ENCODE results near the gene SRSF1. TPM values are rescaled to one million over a fixed set of nuclear protein-coding genes. Genes with fewer than 3 reads are reported as not detected.

SRSF1 gene
- total and polyA plus RNA-seq, 4 donors, result 52.3 to 201 (median 114) TPM

DNA sequence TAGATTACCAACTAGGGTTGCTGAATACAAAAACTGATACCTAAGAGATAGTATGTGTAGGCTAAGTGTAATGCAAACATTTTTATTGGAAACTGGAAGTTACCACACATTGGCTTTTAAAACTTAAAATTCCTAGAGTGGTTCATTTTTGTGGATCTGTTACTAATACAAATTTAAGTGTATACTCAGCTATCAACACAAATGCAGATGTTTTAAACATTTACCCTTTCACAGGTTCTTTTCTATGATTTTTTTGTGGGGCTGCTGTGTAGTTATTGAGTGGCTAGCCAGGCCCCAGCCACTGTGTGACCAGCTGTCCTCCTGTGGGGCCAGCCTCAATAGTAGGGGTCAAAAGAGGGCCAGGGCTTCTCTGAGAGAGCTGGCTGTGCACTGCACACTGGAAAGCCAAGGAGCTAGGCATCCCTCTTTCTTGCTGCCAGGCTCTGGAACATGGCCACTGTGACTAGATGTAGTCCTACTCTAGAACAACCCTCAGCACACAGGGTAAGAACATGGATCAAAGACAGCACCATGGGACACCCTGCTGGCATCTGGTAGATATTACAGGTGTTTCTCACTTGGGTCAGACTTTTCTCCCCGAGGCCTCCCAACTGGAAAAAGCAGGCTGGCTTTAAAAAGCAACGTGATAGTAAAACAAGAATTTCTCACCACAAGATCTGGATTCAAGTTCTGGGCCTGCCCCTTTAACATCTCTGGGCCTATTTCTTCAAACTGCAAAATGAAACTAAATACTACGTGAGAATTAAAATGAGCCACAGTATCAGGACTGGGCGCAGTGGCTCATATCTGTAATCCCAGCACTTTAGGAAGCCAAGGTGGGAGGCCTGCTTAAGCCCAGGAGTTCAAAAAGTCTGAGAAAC is 11.7 kb downstream of the SRSF1 start:
- Histone ChIP-seq H3K4me3 (ENCODE audit: low read depth in 1 of 3, low read length in 3 of 3) (no peak overlapping the region), H3K4me1 (ENCODE audit: control insufficient read depth in 4 of 4, insufficient read depth in 4 of 4, low read length in 3 of 4) (peaks cover 0 to 8% (median under 1%) of the 10 kb centered on the region in 4 donors), H3K27ac (ENCODE audit: low read depth in 1 of 2, low read length in 2 of 2) (no peak overlapping the region), H3K9me3 (ENCODE audit: control insufficient read depth in 4 of 4, low read length in 3 of 4) (no peaks in the 10 kb centered on the region), H3K9ac (ENCODE audit: low read depth in 1 of 2, low read length in 2 of 2) (no peak overlapping the region), H3K27me3 (ENCODE audit: control insufficient read depth in 4 of 4, insufficient read depth in 4 of 4, low read length in 3 of 4) (no peaks in the 10 kb centered on the region), H3K36me3 (ENCODE audit: control insufficient read depth in 4 of 4, insufficient read depth in 3 of 4, low read depth in 1 of 4, low read length in 3 of 4) (no peaks in the 10 kb centered on the region)
- 29% methylated on average over 4 of the region's 4 CpGs for WGBS
- DNase-seq (ENCODE audit: low spot score), result peak; percentile 55
- TF ChIP-seq, protein P1, sequence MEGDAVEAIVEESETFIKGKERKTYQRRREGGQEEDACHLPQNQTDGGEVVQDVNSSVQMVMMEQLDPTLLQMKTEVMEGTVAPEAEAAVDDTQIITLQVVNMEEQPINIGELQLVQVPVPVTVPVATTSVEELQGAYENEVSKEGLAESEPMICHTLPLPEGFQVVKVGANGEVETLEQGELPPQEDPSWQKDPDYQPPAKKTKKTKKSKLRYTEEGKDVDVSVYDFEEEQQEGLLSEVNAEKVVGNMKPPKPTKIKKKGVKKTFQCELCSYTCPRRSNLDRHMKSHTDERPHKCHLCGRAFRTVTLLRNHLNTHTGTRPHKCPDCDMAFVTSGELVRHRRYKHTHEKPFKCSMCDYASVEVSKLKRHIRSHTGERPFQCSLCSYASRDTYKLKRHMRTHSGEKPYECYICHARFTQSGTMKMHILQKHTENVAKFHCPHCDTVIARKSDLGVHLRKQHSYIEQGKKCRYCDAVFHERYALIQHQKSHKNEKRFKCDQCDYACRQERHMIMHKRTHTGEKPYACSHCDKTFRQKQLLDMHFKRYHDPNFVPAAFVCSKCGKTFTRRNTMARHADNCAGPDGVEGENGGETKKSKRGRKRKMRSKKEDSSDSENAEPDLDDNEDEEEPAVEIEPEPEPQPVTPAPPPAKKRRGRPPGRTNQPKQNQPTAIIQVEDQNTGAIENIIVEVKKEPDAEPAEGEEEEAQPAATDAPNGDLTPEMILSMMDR (IDR thresholded peaks at IDR 0.05; ENCODE audit: low read depth, low read length, missing input control), result peak; percentile 71
- TF ChIP-seq RAD21 (IDR thresholded peaks at IDR 0.05), result peak; percentile 88 to 90
- TF ChIP-seq, protein P2, sequence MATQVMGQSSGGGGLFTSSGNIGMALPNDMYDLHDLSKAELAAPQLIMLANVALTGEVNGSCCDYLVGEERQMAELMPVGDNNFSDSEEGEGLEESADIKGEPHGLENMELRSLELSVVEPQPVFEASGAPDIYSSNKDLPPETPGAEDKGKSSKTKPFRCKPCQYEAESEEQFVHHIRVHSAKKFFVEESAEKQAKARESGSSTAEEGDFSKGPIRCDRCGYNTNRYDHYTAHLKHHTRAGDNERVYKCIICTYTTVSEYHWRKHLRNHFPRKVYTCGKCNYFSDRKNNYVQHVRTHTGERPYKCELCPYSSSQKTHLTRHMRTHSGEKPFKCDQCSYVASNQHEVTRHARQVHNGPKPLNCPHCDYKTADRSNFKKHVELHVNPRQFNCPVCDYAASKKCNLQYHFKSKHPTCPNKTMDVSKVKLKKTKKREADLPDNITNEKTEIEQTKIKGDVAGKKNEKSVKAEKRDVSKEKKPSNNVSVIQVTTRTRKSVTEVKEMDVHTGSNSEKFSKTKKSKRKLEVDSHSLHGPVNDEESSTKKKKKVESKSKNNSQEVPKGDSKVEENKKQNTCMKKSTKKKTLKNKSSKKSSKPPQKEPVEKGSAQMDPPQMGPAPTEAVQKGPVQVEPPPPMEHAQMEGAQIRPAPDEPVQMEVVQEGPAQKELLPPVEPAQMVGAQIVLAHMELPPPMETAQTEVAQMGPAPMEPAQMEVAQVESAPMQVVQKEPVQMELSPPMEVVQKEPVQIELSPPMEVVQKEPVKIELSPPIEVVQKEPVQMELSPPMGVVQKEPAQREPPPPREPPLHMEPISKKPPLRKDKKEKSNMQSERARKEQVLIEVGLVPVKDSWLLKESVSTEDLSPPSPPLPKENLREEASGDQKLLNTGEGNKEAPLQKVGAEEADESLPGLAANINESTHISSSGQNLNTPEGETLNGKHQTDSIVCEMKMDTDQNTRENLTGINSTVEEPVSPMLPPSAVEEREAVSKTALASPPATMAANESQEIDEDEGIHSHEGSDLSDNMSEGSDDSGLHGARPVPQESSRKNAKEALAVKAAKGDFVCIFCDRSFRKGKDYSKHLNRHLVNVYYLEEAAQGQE (IDR thresholded peaks at IDR 0.05), result no peak

- Histone ChIP-seq H3K4me3 (ENCODE audit: low read depth in 1 of 3, low read length in 3 of 3) (no peak overlapping the region), H3K4me1 (ENCODE audit: control insufficient read depth in 4 of 4, insufficient read depth in 4 of 4, low read length in 3 of 4) (peaks cover under 1 to 9% (median 2%) of the 10 kb centered on the region in 4 donors), H3K27ac (ENCODE audit: low read depth in 1 of 2, low read length in 2 of 2) (no peak overlapping the region), H3K9me3 (ENCODE audit: control insufficient read depth in 4 of 4, low read length in 3 of 4) (no peaks in the 10 kb centered on the region), H3K36me3 (ENCODE audit: control insufficient read depth in 4 of 4, insufficient read depth in 3 of 4, low read depth in 1 of 4, low read length in 3 of 4) (no peaks in the 10 kb centered on the region), H3K9ac (ENCODE audit: low read depth in 1 of 2, low read length in 2 of 2) (no peak overlapping the region), H3K27me3 (ENCODE audit: control insufficient read depth in 4 of 4, insufficient read depth in 4 of 4, low read length in 3 of 4) (no peaks in the 10 kb centered on the region)
- no peak for DNase-seq (ENCODE audit: low spot score)
- WGBS, result 58% methylated on average over 2 of the region's 2 CpGs
- TF ChIP-seq NR2F2 (IDR thresholded peaks at IDR 0.05) (no peak), JUND (IDR thresholded peaks at IDR 0.05) (no peak), FOXA2 (IDR thresholded peaks at IDR 0.05) (no peak), RAD21 (IDR thresholded peaks at IDR 0.05) (no peak), FOXA1 (IDR thresholded peaks at IDR 0.05) (no peak), HNF4G (IDR thresholded peaks at IDR 0.05) (no peak), SP1 (IDR thresholded peaks at IDR 0.05) (no peak), RXRA (IDR thresholded peaks at IDR 0.05) (no peak), GABPA (IDR thresholded peaks at IDR 0.05 in 1 of 2, conservative IDR thresholded peaks at IDR 0.05 in 1 of 2) (no peak), ZBTB33 (IDR thresholded peaks at IDR 0.05) (no peak), HNF4A (conservative IDR thresholded peaks at IDR 0.05) (no peak), YY1 (IDR thresholded peaks at IDR 0.05) (no peak), ATF3 (IDR thresholded peaks at IDR 0.05) (no peak), EGR1 (IDR thresholded peaks at IDR 0.05; ENCODE audit: low read depth in 2 of 2) (no peak)
- TF ChIP-seq, protein P1 (IDR thresholded peaks at IDR 0.05; ENCODE audit: low read depth, low read length, missing input control), result no peak
- TF ChIP-seq, protein P2 (IDR thresholded peaks at IDR 0.05), result no peak
- TF ChIP-seq, protein P3, sequence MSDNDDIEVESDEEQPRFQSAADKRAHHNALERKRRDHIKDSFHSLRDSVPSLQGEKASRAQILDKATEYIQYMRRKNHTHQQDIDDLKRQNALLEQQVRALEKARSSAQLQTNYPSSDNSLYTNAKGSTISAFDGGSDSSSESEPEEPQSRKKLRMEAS (IDR thresholded peaks at IDR 0.05), result no peak
Observed at GRCh38 chr17:57994436-57994835, 12.6 kb downstream of the SRSF1 start.

Measured in liver (tissue), 9 donors.